GM12878 (cell line): ENCODE measurements around the gene RIMS1. TPM values are rescaled to one million over a fixed set of nuclear protein-coding genes. Genes with fewer than 3 reads are reported as not detected.

Source experiments
- ATAC-seq: fragments of 200-7000 bp; cut with Tn5 transposase; 3 replicates; pipeline ENCODE4 v1.9.1; 2020; ENCODE audit warnings: mild to moderate bottlenecking, moderate library complexity
- BruUV-seq: library from RNA; stranded (reverse); fragments of 400-500 nt; replicated peaks from 2 replicates; lab custom pipeline; 2021; lab: Mats Ljungman, UMichigan
- CTCF ChIA-PET: fragments of 300-600 bp; sonication (Branson Sonifier 250); formaldehyde crosslinking; extraction: SDS; loops from one replicate; lab custom pipeline; 2021; ENCODE audit warnings: inconsistent platforms; lab: Yijun Ruan, JAX
- POLR2A ChIA-PET: fragments of 350-600 bp; formaldehyde crosslinking; extraction: SDS; loops from one replicate; lab custom pipeline; 2021; ENCODE audit warnings: inconsistent platforms; lab: Charles Lee
- RAD21 ChIA-PET: fragments of 300-600 bp; sonication (Branson Sonifier 250); formaldehyde crosslinking; loops from one replicate; lab custom pipeline; 2023; ENCODE audit warnings: antibody characterized with exemption; ENCODE audit not compliant: unreplicated experiment; lab: Charles Lee
- SMC1A ChIA-PET: fragments of 300-600 bp; sonication (Branson Sonifier 250); formaldehyde crosslinking; loops from one replicate; lab custom pipeline; 2023; ENCODE audit not compliant: unreplicated experiment, uncharacterized antibody; lab: Charles Lee
- DNase-seq: peaks from one replicate; pipeline ENCODE4 v3.0.0-alpha.2; 2011; ENCODE audit warnings: low read depth, low spot score
- FAIRE-seq: peaks from 3 replicates; lab custom pipeline; 2011; peaks lifted over from hg19 to GRCh38; lab: Jason Lieb, UNC
- H2AFZ ChIP-seq: 2 replicates; pipeline ENCODE4 v1.6.0; 2011; ENCODE audit warnings: low read depth, low read length, control low read depth; ENCODE audit not compliant: control insufficient read depth
- H3K27ac ChIP-seq: 2 replicates; pipeline ENCODE4 v1.5.1; 2011; ENCODE audit warnings: control low read depth; ENCODE audit not compliant: control insufficient read depth, insufficient read depth
- H3K27me3 ChIP-seq, 2 experiments: replicated peaks in 1 of 2; 2 replicates each; pipeline versions ENCODE4 v1.6.0 to v1.6.1; 2011; ENCODE audit warnings: low read length in 1 of 2; ENCODE audit not compliant: control insufficient read depth in 2 of 2, insufficient read depth in 2 of 2
- H3K36me3 ChIP-seq, 2 experiments: 2 replicates each; pipeline ENCODE4 v1.5.1; 2011; ENCODE audit warnings: low read length in 1 of 2; ENCODE audit not compliant: control insufficient read depth in 2 of 2, insufficient read depth in 2 of 2
- H3K4me1 ChIP-seq: 2 replicates; pipeline ENCODE4 v1.6.1; 2011; ENCODE audit warnings: mild to moderate bottlenecking, low read length, moderate library complexity, mixed read lengths; ENCODE audit not compliant: control insufficient read depth, insufficient read depth
- H3K4me2 ChIP-seq: 2 replicates; pipeline ENCODE4 v1.6.0; 2011; ENCODE audit warnings: control low read depth; ENCODE audit not compliant: control insufficient read depth, insufficient read depth
- H3K4me3 ChIP-seq: fragments of 200-600 bp; sonication (generic); 2 replicates; pipeline ENCODE4 v1.5.1; 2016
- H3K79me2 ChIP-seq: 2 replicates; pipeline ENCODE4 v1.6.0; 2011; ENCODE audit warnings: low read length; ENCODE audit not compliant: control insufficient read depth, insufficient read depth
- H3K9ac ChIP-seq: 2 replicates; pipeline ENCODE4 v1.8.0; 2011; ENCODE audit warnings: low read length, control low read depth, mixed read lengths; ENCODE audit not compliant: control insufficient read depth, insufficient read depth
- H3K9me3 ChIP-seq: replicated peaks from 3 replicates; pipeline ENCODE4 v1.5.1; 2011; ENCODE audit warnings: mild to moderate bottlenecking, low read length; ENCODE audit not compliant: control insufficient read depth, insufficient read depth
- H4K20me1 ChIP-seq: 2 replicates; pipeline ENCODE4 v1.6.0; 2011; ENCODE audit not compliant: control insufficient read depth, insufficient read depth
- EZH2 ChIP-seq: IDR thresholded peaks from 2 replicates; pipeline ENCODE4 v1.6.1; 2012; ENCODE audit warnings: low read depth, mild to moderate bottlenecking, control low read depth, inconsistent platforms, low read length, borderline replicate concordance; ENCODE audit not compliant: control insufficient read depth
- HDAC2 ChIP-seq: fragments of 200-600 bp; sonication (generic); IDR thresholded peaks from 2 replicates; pipeline ENCODE4 v1.6.1; 2017
- JUND ChIP-seq: IDR thresholded peaks from 2 replicates; pipeline ENCODE4 v1.6.1; 2012; ENCODE audit warnings: low read depth, mild to moderate bottlenecking, low read length, improper control_type of control experiment, moderate library complexity
- NFYA ChIP-seq: IDR thresholded peaks from 2 replicates; pipeline ENCODE4 v1.6.1; 2011; ENCODE audit warnings: low read depth, mild to moderate bottlenecking, low read length, improper control_type of control experiment, borderline replicate concordance
- NR2C2 ChIP-seq: IDR thresholded peaks from 2 replicates; pipeline ENCODE4 v1.6.1; 2011; ENCODE audit warnings: borderline replicate concordance, low read depth; ENCODE audit not compliant: control insufficient read depth, insufficient read length
- PAX8 ChIP-seq: fragments of 450-650 bp; IDR thresholded peaks from 2 replicates; pipeline ENCODE4 v1.6.1; 2017; ENCODE audit warnings: mild to moderate bottlenecking, moderate library complexity
- RBBP5 ChIP-seq: fragments of 200-600 bp; sonication (generic); conservative IDR thresholded peaks from 2 replicates; pipeline ENCODE4 v1.6.1; 2016
- RCOR1 ChIP-seq: conservative IDR thresholded peaks from 2 replicates; pipeline ENCODE4 v1.6.1; 2012; ENCODE audit warnings: low read depth, low read length, improper control_type of control experiment
- RELA ChIP-seq: fragments of 450-650 bp; IDR thresholded peaks from 2 replicates; pipeline ENCODE4 v1.8.0; 2014; ENCODE audit warnings: borderline replicate concordance; ENCODE audit not compliant: partially characterized antibody
- SMARCA5 ChIP-seq: fragments of 450-650 bp; IDR thresholded peaks from 2 replicates; pipeline ENCODE4 v1.6.1; 2017; ENCODE audit warnings: mild to moderate bottlenecking
- TCF7 ChIP-seq: IDR thresholded peaks from 2 replicates; pipeline ENCODE4 v1.6.1; 2014; ENCODE audit warnings: antibody characterized with exemption, borderline replicate concordance
- ZBED1 ChIP-seq: IDR thresholded peaks from 2 replicates; pipeline ENCODE4 v1.6.1; 2016; ENCODE audit warnings: borderline replicate concordance
- ZBTB11 ChIP-seq: fragments of 450-650 bp; formaldehyde crosslinking; IDR thresholded peaks from 2 replicates; pipeline ENCODE4 v1.5.0; 2022; ENCODE audit warnings: mild to moderate bottlenecking, missing genetic modification characterization
- ZNF217 ChIP-seq: fragments of 450-650 bp; IDR thresholded peaks from 2 replicates; pipeline ENCODE4 v1.6.1; 2017; ENCODE audit warnings: antibody characterized with exemption, mild to moderate bottlenecking
- WGBS: methylation state at CpG from one replicate; pipeline ENCODE4 v1.1.6; 2016; ENCODE audit warnings: low lambda C conversion rate; ENCODE audit not compliant: insufficient replicate concordance, insufficient coverage; ENCODE audit errors: missing lambda C conversion rate; 5-methylcytosine and 5-hydroxymethylcytosine counted together
- in situ Hi-C: fragments of 300-500 bp; cut with MboI; formaldehyde crosslinking; loops from 9 replicates; pipeline ENCODE4 v1.14.3; 2018; ENCODE audit warnings: mixed read lengths
- intact Hi-C: fragments of 100-400 bp; cut with micrococcal nuclease; formaldehyde crosslinking; loops from one replicate; pipeline ENCODE4 v1.14.2; 2022; ENCODE audit not compliant: unreplicated experiment
- polyA plus RNA-seq, 11 experiments: library from polyadenylated mRNA; depleted of rRNA in 4 of 11; unstranded in 6 of 11; stranded (reverse) in 5 of 11; fragments of >200 nt; fragmentation: Nextera tagmentation in 4 of 11; fragmentation: Illumina TruSeq in 1 of 11; extraction: Ambion mirVana in 4 of 11; extraction: Trizol in 1 of 11; gene quantifications; 1 replicate in 1 of 11; 2 replicates in 10 of 11; pipeline versions ENCODE4 v1.2.1 to v1.2.3, GENCODE V29; 2011 to 2016; ENCODE audit warnings: inconsistent platforms in 2 of 11, missing spikeins in 2 of 11, low read depth in 1 of 11
- total RNA-seq, 4 experiments: library from RNA; depleted of rRNA in 3 of 4; stranded (reverse); fragments of >200 nt in 3 of 4; fragmentation: Illumina TruSeq in 1 of 4; extraction: Trizol in 1 of 4; gene quantifications; 2 replicates each; pipeline versions ENCODE4 v1.2.1 to v1.2.3, GENCODE V29; 2013 to 2021

RIMS1 gene
- total and polyA plus RNA-seq, 10 of the 15 experiments (the other 5 are each of a cell fraction or from before 2014, with no cell fraction given) = 0.05 to 0.76 (median 0.23) TPM

DNA sequence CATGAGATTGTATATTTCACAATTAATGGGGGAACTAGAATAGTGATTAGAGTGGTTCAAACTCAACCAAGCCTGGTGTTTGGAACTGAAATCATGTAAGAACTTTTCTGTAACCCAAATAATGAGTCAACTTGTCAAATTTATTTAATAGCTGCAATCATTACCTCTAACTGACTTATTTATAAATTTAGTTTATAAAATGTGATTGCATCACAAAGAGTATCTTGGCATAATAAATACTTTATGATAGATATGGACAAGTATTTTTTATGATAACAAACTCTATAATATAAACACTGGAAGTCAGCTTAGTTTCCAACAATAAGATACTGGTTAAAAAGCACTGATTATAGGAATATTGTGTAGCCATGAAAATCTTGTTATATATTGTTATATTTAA, 319.1 kb downstream of the RIMS1 start (continued):
- TF ChIP-seq PAX8 = no peak
- TF ChIP-seq EZH2 = no peak
- TF ChIP-seq NFYA = no peak
- TF ChIP-seq SMARCA5 = no peak
- no peak for TF ChIP-seq ZBTB11 (CRISPR knock-in tag)
- TF ChIP-seq ZNF217 = no peak
- TF ChIP-seq RCOR1 = no peak
- TF ChIP-seq NR2C2 = no peak
- TF ChIP-seq RBBP5 = no peak
- TF ChIP-seq HDAC2 = no peak
- no peak for TF ChIP-seq JUND
- TF ChIP-seq RELA = no peak

- POLR2A ChIA-PET = no interaction called here
- FAIRE-seq = no peak
Observed at GRCh38 chr6:72206606-72207005, 320.3 kb downstream of the RIMS1 start.

More at GRCh38 chr6:72206606-72207005, 320.3 kb downstream of the RIMS1 start:
- Histone ChIP-seq H3K9ac (no peak overlapping the region), H2AFZ (no peak overlapping the region), H3K9me3 (no peaks in the 10 kb centered on the region)
- RAD21 ChIA-PET = no interaction called here
- TF ChIP-seq ZBED1 (no peak), ZNF217 (no peak), TCF7 (no peak)
- TF ChIP-seq, all 136 proteins: peak for 0
- CTCF ChIA-PET = no interaction called here
- WGBS = 21% methylated on average over 3 of the region's 3 CpGs
- BruUV-seq = no TSS peak
- no peaks in the 10 kb centered on the region for H4K20me1 ChIP-seq
- H3K36me3 ChIP-seq = no peaks in the 10 kb centered on the region
- H3K4me2 ChIP-seq = no peak overlapping the region
- no peak overlapping the region for H3K4me3 ChIP-seq
- SMC1A ChIA-PET = no interaction called here
- no peak overlapping the region for H3K27ac ChIP-seq
- H3K27me3 ChIP-seq = no peaks in the 10 kb centered on the region
- in situ Hi-C loops = no loop called here
- peak; percentile 42; the same call in 1 of the 3 replicates for ATAC-seq
- no peak for DNase-seq
- H3K79me2 ChIP-seq = no peaks in the 10 kb centered on the region
- no peaks in the 10 kb centered on the region for H3K4me1 ChIP-seq
- intact Hi-C loops = no loop called here
